GM19438 (cell line): ENCODE results near the gene MSL1.

ENCODE experiments used
- ATAC-seq: cut with Tn5 transposase; IDR thresholded peaks from one replicate; pipeline ENCODE4 v1.9.1; 2021; ENCODE audit warnings: low read depth; ENCODE audit not compliant: unreplicated experiment

MSL1 gene

GRCh38 chr17:40173091-40173777 lies 51.5 kb downstream of the MSL1 start:
- no peak for ATAC-seq

GRCh38 chr17:40173778-40174135 lies 52.0 kb downstream of the MSL1 start:
- no peak for ATAC-seq

- ATAC-seq, result no peak
Measured at GRCh38 chr17:40174514-40174913, 52.7 kb downstream of the MSL1 start.

- ATAC-seq, result no peak
Measured at GRCh38 chr17:40175928-40176753, 54.4 kb downstream of the MSL1 start.

GRCh38 chr17:40176754-40177110 lies 55.0 kb downstream of the MSL1 start:
- ATAC-seq, result no peak

GRCh38 chr17:40177275-40177874 lies 55.6 kb downstream of the MSL1 start, which contains the start of gene RAPGEFL1:
Gene RAPGEFL1 (plus strand): TSS chr17:40177470. CDS start chr17:40177862, 392 bp downstream.
- ATAC-seq, result no peak

GRCh38 chr17:40178021-40178601 lies 56.3 kb downstream of the MSL1 start:
- ATAC-seq, result no peak

- no peak for ATAC-seq
Measured at GRCh38 chr17:40178660-40179059, 56.9 kb downstream of the MSL1 start.

GRCh38 chr17:40179923-40180659 lies 58.3 kb downstream of the MSL1 start:
- no peak for ATAC-seq

- no peak for ATAC-seq
Measured at GRCh38 chr17:40180694-40181093, 58.9 kb downstream of the MSL1 start.

- ATAC-seq, result no peak
Measured at GRCh38 chr17:40181205-40181604, 59.4 kb downstream of the MSL1 start.

GRCh38 chr17:40182606-40183005 lies 60.8 kb downstream of the MSL1 start:
- ATAC-seq, result no peak
